T1000 (cell line): Measurements from ENCODE around the gene SMIM45.

Source experiments
- DNase-seq: peaks from one replicate; lab custom pipeline; 2025; ENCODE audit warnings: mixed read lengths; lab: John Stamatoyannopoulos, UW

Gene SMIM45

DNA sequence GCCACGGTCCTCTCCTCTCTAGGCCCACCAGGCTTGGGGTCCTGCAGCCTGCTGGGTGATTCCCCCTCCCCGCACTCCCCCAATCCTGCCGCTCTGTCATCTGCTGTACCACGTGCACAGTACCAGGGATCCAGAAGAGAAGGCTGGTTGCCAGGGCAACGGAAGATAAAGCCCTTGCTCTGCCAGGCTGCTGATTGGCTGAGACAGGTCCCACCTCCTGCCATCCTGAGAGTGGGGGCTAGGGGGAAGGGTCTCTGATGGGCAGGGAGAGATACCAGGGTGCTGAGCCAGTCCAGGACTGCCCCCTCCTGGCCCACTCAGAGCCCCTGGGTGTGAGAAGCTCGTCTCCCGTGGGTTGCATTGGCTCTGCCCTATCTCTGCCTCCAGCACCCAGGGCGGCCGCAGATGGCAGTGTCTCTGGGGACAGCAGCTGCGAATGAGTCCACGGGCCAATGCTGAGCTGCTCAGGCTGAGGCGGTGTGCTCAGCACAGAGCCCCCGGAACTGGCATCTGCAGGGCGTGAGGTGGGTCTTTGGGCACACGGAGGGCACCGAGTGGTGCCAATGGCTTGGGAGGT lies at the start of gene SMIM45:
Gene SMIM45 (plus strand): TSS at position 253 of the 577 bp plus-strand sequence.
- no peak for DNase-seq

DNA sequence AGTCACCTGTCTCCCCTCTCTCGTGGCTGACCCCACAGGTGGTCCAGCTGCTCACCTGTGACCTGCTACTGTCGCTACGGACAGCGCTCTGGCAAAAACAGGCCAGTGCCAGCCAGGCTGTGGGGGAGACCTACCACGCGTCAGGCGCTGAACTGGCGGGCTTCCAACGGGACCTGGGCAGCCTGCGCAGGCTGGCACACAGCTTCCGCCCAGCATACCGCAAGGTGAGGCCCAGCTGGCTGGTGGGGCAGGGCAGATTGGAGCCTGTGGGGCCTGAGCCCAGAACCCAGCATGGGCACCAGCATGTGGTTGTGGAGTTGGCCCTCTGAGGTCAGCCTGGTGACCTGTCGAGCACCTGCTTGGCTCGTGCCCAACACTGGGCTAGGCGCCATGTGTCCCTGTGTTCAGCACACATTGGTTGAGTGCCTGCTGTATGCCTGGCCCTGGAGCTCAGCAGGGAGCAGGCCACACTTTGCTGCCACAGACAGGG lies 49.0 kb upstream of the SMIM45 start:
- DNase-seq, result no peak

- DNase-seq, result no peak
Measured at GRCh38 chr22:41904450-41905410, 47.2 kb upstream of the SMIM45 start.

DNA sequence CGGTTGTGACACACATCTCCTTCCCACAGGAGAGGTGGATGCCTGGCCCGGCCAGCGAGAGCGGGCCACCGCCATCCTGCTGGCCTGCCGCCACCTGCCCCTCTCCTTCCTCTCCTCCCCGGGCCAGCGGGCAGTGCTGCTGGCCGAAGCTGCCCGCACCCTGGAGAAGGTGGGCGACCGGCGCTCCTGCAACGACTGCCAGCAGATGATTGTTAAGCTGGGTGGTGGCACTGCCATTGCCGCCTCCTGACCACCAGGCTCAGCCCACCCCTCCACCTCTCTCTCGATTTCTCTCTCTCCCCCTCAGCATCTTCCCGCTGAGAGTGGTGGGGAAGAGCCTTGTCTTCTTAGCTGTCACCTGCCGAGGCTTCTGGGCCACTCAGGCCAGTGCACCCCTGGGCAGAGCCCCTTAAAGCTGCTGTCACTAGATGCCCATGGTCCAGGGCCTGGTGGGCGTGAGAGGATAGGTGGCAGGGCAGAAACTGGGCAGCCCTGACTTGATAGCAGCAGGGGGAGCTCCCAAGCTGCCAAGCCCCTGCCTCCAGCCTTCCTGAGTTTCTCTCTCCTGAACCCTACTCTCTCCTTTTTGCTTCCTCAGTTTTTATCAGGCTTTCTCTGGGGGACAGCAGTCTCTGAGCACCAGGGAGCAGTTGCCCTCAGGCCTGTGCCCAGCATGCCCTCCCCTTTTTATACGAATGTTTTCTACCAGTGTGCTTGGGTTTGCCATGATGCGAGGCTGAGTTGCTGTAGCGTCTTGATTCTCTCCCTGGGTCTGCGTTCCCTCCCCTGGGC lies 46.3 kb upstream of the SMIM45 start:
- DNase-seq, result no peak

- no peak for DNase-seq
Measured at GRCh38 chr22:41906822-41907221, 45.1 kb upstream of the SMIM45 start.

DNA sequence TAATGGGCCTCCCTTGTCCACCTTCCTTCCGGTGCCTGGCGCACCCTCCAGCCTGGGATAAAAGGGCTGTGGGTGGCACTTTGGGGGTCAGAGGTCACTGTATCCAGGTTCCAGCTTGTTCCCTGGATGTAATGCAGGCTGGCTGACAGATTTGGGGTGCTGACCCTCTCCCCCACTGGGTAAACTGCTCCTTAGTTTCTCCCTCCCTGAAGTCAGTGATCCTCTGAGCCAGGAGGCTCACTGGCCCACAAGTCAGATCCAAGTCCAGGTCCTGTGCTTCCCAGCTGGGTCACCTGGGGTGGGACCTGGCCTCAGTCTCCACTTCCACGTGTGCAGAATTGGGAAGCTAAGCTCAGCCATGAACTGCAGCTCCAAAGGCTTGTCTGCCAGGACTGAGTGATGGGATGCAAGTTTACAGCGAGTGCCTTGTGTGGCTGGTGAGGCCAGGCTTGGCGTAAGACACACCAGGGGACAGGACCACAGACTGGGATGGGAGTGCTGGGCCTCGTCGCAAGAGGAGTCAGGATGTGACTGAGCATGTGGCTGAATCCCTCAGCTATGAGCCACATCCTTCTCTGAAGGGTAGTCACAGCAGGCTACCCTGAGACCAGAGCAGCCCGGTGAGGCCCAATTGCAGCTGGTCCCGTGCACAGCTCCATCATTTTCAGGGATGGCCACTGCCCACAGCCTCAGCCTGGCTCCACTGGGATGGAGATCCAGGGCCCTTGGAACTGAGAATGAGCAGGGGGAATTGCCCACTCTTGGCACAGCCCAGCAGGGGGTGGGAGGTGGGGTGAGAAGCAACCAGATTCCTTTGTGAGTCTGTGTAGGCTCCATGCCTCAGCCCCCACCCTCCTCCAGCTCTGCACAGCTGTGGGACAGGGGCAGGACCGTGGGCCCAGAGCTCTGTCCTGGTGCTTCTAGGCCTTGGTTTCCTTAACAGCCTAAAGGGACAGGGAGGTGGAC lies 44.2 kb upstream of the SMIM45 start:
- DNase-seq, result no peak

- DNase-seq, result no peak
Measured at GRCh38 chr22:41908411-41909309, 43.3 kb upstream of the SMIM45 start.

DNA sequence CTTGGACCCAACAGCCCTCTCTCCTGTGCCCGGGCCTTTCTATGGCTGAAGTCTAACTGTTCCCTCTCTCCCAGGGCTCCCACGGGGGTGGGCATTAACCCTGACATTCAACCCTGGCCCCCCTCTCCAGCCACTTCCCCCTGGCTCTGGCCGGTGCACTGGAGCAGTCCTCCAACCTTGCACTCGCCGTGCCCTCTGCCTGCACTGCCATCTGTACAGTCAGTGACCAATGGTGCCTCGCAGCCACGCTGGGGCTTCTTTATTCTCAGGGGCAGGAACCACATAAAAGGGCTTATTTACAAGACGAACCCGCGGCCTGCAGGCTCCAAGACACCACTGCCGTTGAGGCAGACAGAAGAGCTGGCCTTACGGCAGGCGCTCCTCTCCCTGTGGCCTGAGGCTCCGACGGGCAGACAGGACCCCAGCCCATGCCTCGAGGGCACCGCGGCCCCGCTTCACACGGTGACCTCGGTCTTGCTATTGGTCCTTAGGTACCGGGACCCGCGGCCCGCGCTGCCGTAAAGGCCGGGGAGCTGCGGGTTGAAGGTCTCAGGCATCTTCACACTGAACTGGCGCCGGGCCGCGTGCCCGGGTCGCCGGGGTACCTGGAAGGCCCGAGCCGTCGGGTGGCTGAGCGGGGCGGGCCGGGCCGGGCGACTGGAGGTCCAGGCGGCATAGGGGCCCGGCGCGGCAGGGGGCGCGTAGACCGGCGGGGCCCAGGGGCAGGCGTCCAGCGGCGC lies 42.5 kb upstream of the SMIM45 start:
- no peak for DNase-seq

GRCh38 chr22:41910050-41911000 lies 41.6 kb upstream of the SMIM45 start:
- DNase-seq, result no peak

DNA sequence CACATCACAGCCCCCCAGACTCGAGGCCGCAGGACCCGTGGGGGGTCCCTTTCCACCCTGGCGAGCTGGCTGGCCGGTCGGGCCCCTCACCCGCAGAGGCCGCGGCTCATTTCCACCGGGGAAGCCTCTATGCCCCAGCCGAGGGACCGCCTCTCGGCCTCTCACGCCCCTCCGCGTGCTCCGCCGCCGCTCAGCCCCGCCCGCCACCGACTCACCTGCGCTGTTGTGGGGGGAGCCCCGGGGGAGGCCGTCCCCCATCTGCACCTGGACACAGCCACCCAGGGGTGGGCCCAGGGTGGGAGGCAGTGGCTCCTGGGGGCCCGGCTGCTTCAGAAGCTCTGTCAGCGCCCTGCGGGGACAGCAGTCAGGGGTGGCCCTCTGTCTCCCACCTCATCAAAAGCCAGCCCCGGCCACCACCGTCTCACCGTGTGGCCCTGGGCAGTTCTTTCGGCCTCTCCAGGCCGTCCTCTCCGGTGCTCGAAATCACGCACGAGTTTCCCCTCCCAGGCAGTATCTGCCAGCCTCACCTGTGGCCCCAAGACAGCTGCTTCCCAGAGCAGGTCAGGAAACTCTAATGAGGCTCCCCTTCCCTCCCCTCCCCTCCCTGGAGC lies 40.8 kb upstream of the SMIM45 start:
- no peak for DNase-seq

DNA sequence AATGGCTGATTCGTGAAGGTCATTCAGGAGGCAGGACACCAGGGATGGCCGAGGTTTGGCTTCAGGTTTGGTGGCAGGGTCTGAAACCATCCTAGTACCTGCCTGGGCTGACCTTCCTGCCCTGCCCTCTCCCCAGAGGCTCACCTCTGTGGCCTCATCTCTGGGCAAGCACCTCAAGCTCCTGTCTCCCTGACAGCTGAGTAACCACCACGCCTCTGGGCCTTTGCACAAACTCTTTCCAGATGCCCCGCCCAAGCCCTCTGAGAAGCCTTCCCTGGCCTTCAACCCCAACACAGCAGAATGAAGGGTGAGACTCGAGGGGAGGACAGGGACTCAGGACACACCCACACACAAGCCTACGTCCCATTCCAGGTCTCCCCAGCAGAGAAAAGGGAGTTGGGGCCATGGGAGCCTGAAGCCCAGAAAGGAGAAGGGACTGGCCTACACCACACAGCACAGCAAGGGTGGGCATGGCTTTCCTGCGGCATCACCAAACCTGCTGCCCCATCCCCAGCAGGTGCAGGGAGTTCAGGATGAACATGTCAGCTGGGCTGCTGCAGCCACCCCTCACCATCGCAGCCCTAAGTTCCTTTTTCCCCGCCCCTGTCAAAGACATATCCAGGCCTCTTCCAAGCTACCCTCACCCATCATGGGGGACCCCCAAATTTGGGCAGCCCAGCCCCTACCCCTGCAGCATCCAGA lies 39.5 kb upstream of the SMIM45 start:
- DNase-seq, result no peak

DNA sequence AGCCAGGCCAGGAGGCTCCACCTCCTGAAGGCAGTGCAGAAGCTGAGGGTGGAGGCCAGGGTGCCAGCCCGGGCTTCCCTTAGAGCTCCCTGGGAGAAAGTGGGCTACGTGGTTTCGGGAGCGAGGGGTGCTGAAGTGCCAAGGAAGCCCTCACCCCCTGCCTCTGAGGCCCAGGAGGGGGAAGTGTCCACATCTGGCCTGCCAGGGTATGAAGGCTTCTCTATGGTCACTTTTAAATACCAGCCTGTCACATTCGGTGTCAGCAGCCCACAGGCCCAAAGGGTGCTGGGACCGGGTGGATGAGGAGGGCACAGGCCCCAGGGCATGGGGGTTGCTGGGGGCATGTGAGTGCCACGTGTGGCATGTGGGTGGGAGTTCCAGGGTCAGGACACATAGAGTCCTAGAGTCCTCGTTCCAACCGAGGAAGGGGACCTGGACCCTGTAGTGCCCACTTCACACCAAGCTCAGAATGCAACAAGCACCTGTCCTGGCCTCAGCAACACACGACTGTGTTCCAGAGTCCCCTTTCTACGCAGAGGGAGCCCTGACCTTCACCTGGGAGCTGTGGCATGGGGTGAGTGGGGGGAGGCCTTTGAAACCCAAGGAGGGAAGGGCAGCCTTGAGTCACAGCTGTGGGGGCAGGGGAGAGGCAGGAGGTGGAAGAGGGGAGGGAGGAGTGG lies 38.8 kb upstream of the SMIM45 start:
- DNase-seq, result no peak

GRCh38 chr22:41913842-41914534 lies 38.0 kb upstream of the SMIM45 start:
- no peak for DNase-seq

DNA sequence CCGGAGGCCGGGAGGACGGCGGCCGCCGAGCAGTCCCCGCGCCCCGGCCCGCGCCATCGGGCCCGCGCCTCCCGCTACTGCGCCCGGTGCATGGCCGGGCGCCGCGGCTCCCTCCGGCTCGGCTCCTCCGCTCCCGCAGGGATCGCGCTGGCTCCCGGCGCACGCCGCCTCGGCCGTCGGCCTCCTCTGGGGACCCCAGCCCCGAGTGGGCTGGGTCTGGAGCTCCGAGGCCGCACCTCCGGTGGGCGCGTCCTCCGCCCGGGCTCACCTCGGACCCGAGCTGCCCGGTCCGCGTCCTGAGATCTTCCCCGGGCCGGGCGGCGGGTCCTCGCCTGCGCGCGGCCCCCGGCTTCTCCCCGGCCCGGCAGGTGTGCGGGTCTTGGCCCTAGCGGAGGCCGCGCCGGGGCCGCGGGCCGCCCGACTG lies 37.3 kb upstream of the SMIM45 start:
- DNase-seq, result no peak

DNA sequence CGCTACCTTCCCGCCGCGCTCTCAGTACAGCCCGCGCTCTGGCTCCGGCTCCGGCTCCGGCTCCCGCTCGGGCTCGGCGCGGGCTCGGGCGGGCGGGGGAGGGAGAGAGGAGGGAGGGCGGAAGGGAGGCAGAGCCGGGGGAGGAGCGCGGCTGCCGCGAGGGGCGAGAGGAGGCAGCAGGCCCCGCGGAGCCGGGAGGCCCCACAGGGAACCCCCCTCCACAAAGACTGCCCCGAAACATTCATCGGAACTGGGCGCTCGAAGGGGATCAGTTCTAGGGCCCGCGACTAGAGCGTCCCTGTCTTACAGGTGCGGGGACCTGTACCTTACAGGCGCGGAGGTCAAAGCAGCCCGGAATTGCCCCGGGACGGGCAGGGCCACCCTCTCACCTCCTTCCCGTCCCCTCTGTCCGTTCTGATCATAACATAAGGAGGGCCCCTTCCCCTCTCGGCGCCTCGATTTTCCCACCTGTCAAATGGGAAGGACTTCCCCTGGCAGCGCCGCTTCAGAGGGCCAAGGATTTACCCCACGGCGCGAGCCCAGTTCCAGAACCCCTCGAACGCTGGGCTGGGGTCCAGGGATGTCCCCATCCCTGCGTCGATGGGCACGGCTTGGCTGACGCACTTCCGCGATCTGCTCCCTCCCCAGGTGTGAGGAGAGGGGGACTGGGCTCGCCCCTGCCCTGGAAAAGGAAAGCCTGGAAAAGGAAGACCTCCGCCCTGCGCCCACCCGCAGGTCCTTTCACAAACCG lies 36.7 kb upstream of the SMIM45 start, which contains the start of gene SHISA8:
Gene SHISA8 (minus strand): TSS at position 40 of the 751 bp plus-strand sequence. CDS start 407 bp downstream, outside the sequence.
- DNase-seq, result no peak
